IMR-90 (cell line): ENCODE data around the gene TAS2R16. TPM values are rescaled to one million over a fixed set of nuclear protein-coding genes. Genes with fewer than 3 reads are reported as not detected.

Experiments used
- ATAC-seq: fragments of 200-7000 bp; cut with Tn5 transposase; 2 replicates; pipeline ENCODE4 v1.9.1; 2020; ENCODE audit warnings: low read depth, mild to moderate bottlenecking, moderate library complexity
- BruUV-seq: library from RNA; stranded (reverse); fragments of 400-500 nt; replicated peaks from 2 replicates; lab custom pipeline; 2021; lab: Mats Ljungman, UMichigan
- CTCF ChIA-PET: fragments of 300-600 bp; formaldehyde crosslinking; extraction: SDS; loops from one replicate; lab custom pipeline; 2021; ENCODE audit warnings: antibody characterized with exemption; lab: Yijun Ruan, JAX
- POLR2A ChIA-PET: fragments of 300-600 bp; sonication (Branson Sonifier 250); formaldehyde crosslinking; loops from one replicate; lab custom pipeline; 2022; ENCODE audit warnings: antibody characterized with exemption; ENCODE audit not compliant: unreplicated experiment; lab: Charles Lee
- DNase-seq: peaks from one replicate; pipeline ENCODE4 v3.0.0; 2013
- H2AFZ ChIP-seq: replicated peaks from 2 replicates; pipeline ENCODE3; 2013; ENCODE audit warnings: low read length, mild to moderate bottlenecking; ENCODE audit not compliant: poor library complexity
- H2AK5ac ChIP-seq: 2 replicates; pipeline ENCODE4 v1.6.1; 2013; ENCODE audit warnings: low read depth, low read length, inconsistent platforms
- H2AK9ac ChIP-seq: replicated peaks from 2 replicates; pipeline ENCODE3; 2013; ENCODE audit warnings: mild to moderate bottlenecking, low read depth, low read length, moderate library complexity; ENCODE audit not compliant: poor library complexity
- H2BK120ac ChIP-seq: 2 replicates; pipeline ENCODE4 v1.6.1; 2013; ENCODE audit warnings: low read depth, low read length, inconsistent platforms
- H2BK15ac ChIP-seq: 3 replicates; pipeline ENCODE4 v1.6.1; 2013; ENCODE audit warnings: low read depth, low read length, inconsistent platforms
- H2BK20ac ChIP-seq: 2 replicates; pipeline ENCODE4 v1.6.1; 2013; ENCODE audit warnings: low read depth, mild to moderate bottlenecking, inconsistent platforms, low read length, moderate library complexity
- H2BK5ac ChIP-seq: 2 replicates; pipeline ENCODE4 v1.6.1; 2013; ENCODE audit warnings: mild to moderate bottlenecking, low read depth, low read length, inconsistent platforms; ENCODE audit not compliant: poor library complexity, severe bottlenecking
- H3K14ac ChIP-seq: replicated peaks from 2 replicates; pipeline ENCODE4 v1.6.1; 2013; ENCODE audit warnings: low read depth, low read length, inconsistent platforms
- H3K18ac ChIP-seq: 2 replicates; pipeline ENCODE4 v1.6.1; 2013; ENCODE audit warnings: low read depth, low read length, control low read depth
- H3K23ac ChIP-seq: 2 replicates; pipeline ENCODE4 v1.6.1; 2013; ENCODE audit warnings: low read depth, low read length, inconsistent platforms
- H3K27ac ChIP-seq: 2 replicates; pipeline ENCODE4 v1.5.1; 2013; ENCODE audit warnings: mild to moderate bottlenecking, control low read depth, low read length; ENCODE audit not compliant: insufficient read depth
- H3K27me3 ChIP-seq: 2 replicates; pipeline ENCODE4 v1.6.1; 2013; ENCODE audit warnings: low read length; ENCODE audit not compliant: control insufficient read depth, insufficient read depth
- H3K36me3 ChIP-seq: 2 replicates; pipeline ENCODE4 v1.6.1; 2013; ENCODE audit warnings: low read length, mixed read lengths; ENCODE audit not compliant: control insufficient read depth, insufficient read depth
- H3K4ac ChIP-seq: 2 replicates; pipeline ENCODE4 v1.6.1; 2013; ENCODE audit warnings: low read depth, low read length, inconsistent platforms
- H3K4me1 ChIP-seq: 2 replicates; pipeline ENCODE4 v1.6.1; 2013; ENCODE audit warnings: low read length, mixed read lengths; ENCODE audit not compliant: control insufficient read depth, insufficient read depth
- H3K4me2 ChIP-seq: 2 replicates; pipeline ENCODE4 v1.6.1; 2013; ENCODE audit warnings: low read depth, mild to moderate bottlenecking, control low read depth, low read length, moderate library complexity
- H3K4me3 ChIP-seq: 2 replicates; pipeline ENCODE4 v1.5.1; 2013; ENCODE audit warnings: low read depth, mild to moderate bottlenecking, control low read depth, low read length, moderate library complexity; ENCODE audit not compliant: insufficient read depth
- H3K56ac ChIP-seq: 2 replicates; pipeline ENCODE4 v1.6.1; 2013; ENCODE audit warnings: low read length, inconsistent platforms; ENCODE audit not compliant: insufficient read depth; ENCODE audit errors: extremely low read depth
- H3K79me1 ChIP-seq, 2 experiments: 2 replicates each; pipeline ENCODE4 v1.6.1; 2013; ENCODE audit warnings: low read length in 2 of 2, inconsistent platforms in 1 of 2, low read depth in 1 of 2
- H3K9ac ChIP-seq: 2 replicates; pipeline ENCODE4 v1.6.1; 2013; ENCODE audit warnings: low read depth, low read length, control low read depth
- H3K9me1 ChIP-seq: 2 replicates; pipeline ENCODE4 v1.6.1; 2013; ENCODE audit warnings: low read length, inconsistent platforms; ENCODE audit not compliant: insufficient read depth
- H3K9me3 ChIP-seq: 2 replicates; pipeline ENCODE4 v1.6.1; 2013; ENCODE audit warnings: low read length; ENCODE audit not compliant: control insufficient read depth, insufficient read depth
- H4K20me1 ChIP-seq: 2 replicates; pipeline ENCODE4 v1.6.1; 2013; ENCODE audit warnings: low read length, inconsistent platforms; ENCODE audit not compliant: insufficient read depth
- H4K5ac ChIP-seq: 2 replicates; pipeline ENCODE4 v1.6.1; 2013; ENCODE audit warnings: mild to moderate bottlenecking, low read depth, low read length, control low read depth
- H4K8ac ChIP-seq, 2 experiments: 2 replicates each; pipeline ENCODE4 v1.6.1; 2013; ENCODE audit warnings: low read depth in 2 of 2, low read length in 2 of 2, control low read depth in 1 of 2, inconsistent platforms in 1 of 2
- H4K91ac ChIP-seq: 2 replicates; pipeline ENCODE4 v1.6.1; 2013; ENCODE audit warnings: low read depth, low read length, inconsistent platforms; ENCODE audit not compliant: insufficient read depth
- BHLHE40 ChIP-seq: fragments of 150-350 bp; IDR thresholded peaks from 2 replicates; pipeline ENCODE4 v1.6.1; 2016; ENCODE audit warnings: mild to moderate bottlenecking, low read depth, low read length
- CTCF ChIP-seq: conservative IDR thresholded peaks from 2 replicates; pipeline ENCODE4 v1.5.1; 2012; ENCODE audit warnings: mild to moderate bottlenecking, low read depth, low read length, improper control_type of control experiment
- ELK1 ChIP-seq: fragments of 150-350 bp; IDR thresholded peaks from 2 replicates; pipeline ENCODE4 v1.6.1; 2016; ENCODE audit warnings: low read depth, mild to moderate bottlenecking, low read length, moderate library complexity, borderline replicate concordance
- MAFK ChIP-seq: IDR thresholded peaks from 2 replicates; pipeline ENCODE4 v1.6.1; 2012; ENCODE audit warnings: low read depth, low read length, improper control_type of control experiment
- MAZ ChIP-seq: IDR thresholded peaks from 2 replicates; pipeline ENCODE4 v1.6.1; 2012; ENCODE audit warnings: low read depth, mild to moderate bottlenecking, low read length, improper control_type of control experiment, moderate library complexity, borderline replicate concordance
- MXI1 ChIP-seq: IDR thresholded peaks from 2 replicates; pipeline ENCODE4 v1.6.1; 2012; ENCODE audit warnings: low read depth, mild to moderate bottlenecking, low read length, moderate library complexity, borderline replicate concordance
- NFE2L2 ChIP-seq: fragments of 150-350 bp; IDR thresholded peaks from 2 replicates; pipeline ENCODE4 v1.6.1; 2016; ENCODE audit warnings: low read depth, mild to moderate bottlenecking, low read length
- POLR2A ChIP-seq: IDR thresholded peaks from 2 replicates; pipeline ENCODE4 v1.6.1; 2012; ENCODE audit warnings: mild to moderate bottlenecking, low read depth, low read length
- RFX5 ChIP-seq: IDR thresholded peaks from 2 replicates; pipeline ENCODE4 v1.8.0; 2012; ENCODE audit warnings: low read depth, mild to moderate bottlenecking, low read length, moderate library complexity
- USF2 ChIP-seq: fragments of 150-350 bp; IDR thresholded peaks from 2 replicates; pipeline ENCODE4 v1.6.1; 2017; ENCODE audit warnings: mild to moderate bottlenecking, antibody characterized with exemption, low read length, low read depth
- WGBS, 2 experiments: methylation state at CpG; one replicate each; pipeline versions ENCODE4 v1.1.5 to v1.1.7; 2013; ENCODE audit warnings: missing lambda C conversion rate in 2 of 2; ENCODE audit not compliant: insufficient read length in 1 of 2; ENCODE audit errors: extremely low coverage in 2 of 2; 5-methylcytosine and 5-hydroxymethylcytosine counted together
- dilution Hi-C: fragments of 300-500 bp; cut with HindIII; formaldehyde crosslinking; loops from one replicate; pipeline ENCODE4 v1.14.3; 2018; ENCODE audit warnings: low sequenced_read_pairs; ENCODE audit not compliant: unreplicated experiment
- in situ Hi-C: fragments of 300-500 bp; cut with MboI; formaldehyde crosslinking; loops from 3 replicates; pipeline ENCODE4 v1.14.3; 2019; ENCODE audit warnings: low sequenced_read_pairs, inconsistent platforms, mixed read lengths
- intact Hi-C: fragments of 100-400 bp; cut with micrococcal nuclease; formaldehyde crosslinking; loops from 2 replicates; pipeline ENCODE4 v1.10.0; 2022
- polyA plus RNA-seq, 3 experiments: library from polyadenylated mRNA; depleted of rRNA; stranded (reverse); fragments of >200 nt; gene quantifications; 2 replicates each; pipeline ENCODE4 v1.2.3, GENCODE V29; 2012; ENCODE audit warnings: low replicate concordance in 1 of 3
- total RNA-seq: library from RNA; depleted of rRNA; stranded (reverse); fragments of >200 nt; gene quantifications from 2 replicates; pipeline ENCODE4 v1.2.3, GENCODE V29; 2012

Gene TAS2R16
- total and polyA plus RNA-seq, 2 of the 4 experiments (the other 2 are of a cell fraction): not detected

GRCh38 chr7:122951006-122951405, 44.5 kb downstream of the TAS2R16 start:
- Histone ChIP-seq H3K9ac (no peak overlapping the region), H3K9me1 (no peaks in the 10 kb centered on the region), H3K4me3 (no peak overlapping the region), H2BK5ac (no peak overlapping the region), H4K5ac (no peak overlapping the region), H3K4me1 (no peaks in the 10 kb centered on the region), H3K18ac (no peak overlapping the region), H3K4me2 (no peak overlapping the region), H2AFZ (no peak overlapping the region), H3K36me3 (no peaks in the 10 kb centered on the region), H3K9me3 (peaks cover 5% of the 10 kb centered on the region; the same call in 1 of the 2 replicates), H3K4ac (no peak overlapping the region), H4K20me1 (no peaks in the 10 kb centered on the region), H2AK9ac (no peak overlapping the region), H3K27ac (no peak overlapping the region), H2BK120ac (no peak overlapping the region), H2BK15ac (no peak overlapping the region), H3K79me1 (no peaks in the 10 kb centered on the region), H3K14ac (no peak overlapping the region), H3K56ac (no peak overlapping the region), H3K23ac (no peak overlapping the region), H4K8ac (no peak overlapping the region), H2AK5ac (no peak overlapping the region), H3K27me3 (no peaks in the 10 kb centered on the region), H4K91ac (no peak overlapping the region), H2BK20ac (no peak overlapping the region)
- ChIA-PET CTCF (no interaction called here), POLR2A (no interaction called here)
- DNase-seq (no peak), ATAC-seq (no peak)
- TF ChIP-seq USF2: no peak
- TF ChIP-seq BHLHE40: no peak
- no peak for TF ChIP-seq CTCF
- TF ChIP-seq NFE2L2: no peak
- no peak for TF ChIP-seq MAFK
- no peak for TF ChIP-seq MAZ
- no peak for TF ChIP-seq RFX5
- no peak for TF ChIP-seq ELK1
- no peak for TF ChIP-seq MXI1
- no peak for TF ChIP-seq POLR2A
- in situ Hi-C loops: no loop called here
- dilution Hi-C loops: no loop called here
- no TSS peak for BruUV-seq
- intact Hi-C loops: no loop called here
- no CpG with 5 or more reads among the region's 2 CpGs for WGBS, 2 experiments
